SU-DHL-6 (cell line): ENCODE measurements around the gene POFUT1.

Experiments used
- CTCF ChIP-seq: fragments of 200-600 bp; sonication (generic); IDR thresholded peaks from one replicate; pipeline ENCODE4 v1.5.1; 2017; ENCODE audit warnings: antibody characterized with exemption, mild to moderate bottlenecking, low read length, moderate library complexity; ENCODE audit not compliant: insufficient read depth, poor library complexity, severe bottlenecking
- EZH2phosphoT487 ChIP-seq: fragments of 200-600 bp; sonication (generic), shearing (Covaris generic); conservative IDR thresholded peaks from 2 replicates; pipeline ENCODE4 v1.6.1; 2018; ENCODE audit warnings: mild to moderate bottlenecking, antibody characterized with exemption, low read length, moderate library complexity, mixed read lengths

GRCh38 chr20:32226391-32226790, 18.7 kb downstream of the POFUT1 start:
- TF ChIP-seq CTCF: no peak
- TF ChIP-seq EZH2phosphoT487: no peak
